HepG2 (cell line): ENCODE results near the gene EFCAB13. TPM values are rescaled to one million over a fixed set of nuclear protein-coding genes. Genes with fewer than 3 reads are reported as not detected.

Experiments
- BRCA1 ChIP-seq: sonication (generic); formaldehyde crosslinking; IDR thresholded peaks from 2 replicates; pipeline ENCODE4 v1.4.0; 2020; ENCODE audit warnings: missing genetic modification reagents
- DR1 ChIP-seq: sonication (generic); formaldehyde crosslinking; IDR thresholded peaks from 2 replicates; pipeline ENCODE4 v1.8.0; 2021; ENCODE audit warnings: mild to moderate bottlenecking, missing genetic modification reagents, inconsistent platforms
- KMT2A ChIP-seq: sonication (generic); formaldehyde crosslinking; IDR thresholded peaks from 2 replicates; pipeline ENCODE4 v1.4.0; 2020; ENCODE audit warnings: missing genetic modification reagents
- PTBP1 ChIP-seq: fragments of 200-400 bp; formaldehyde crosslinking; IDR thresholded peaks from 2 replicates; pipeline ENCODE4 v1.6.1; 2018; ENCODE audit warnings: low read length, low read depth; ENCODE audit not compliant: poor library complexity, severe bottlenecking
- ZBTB7B ChIP-seq: sonication (generic); formaldehyde crosslinking; IDR thresholded peaks from 2 replicates; pipeline ENCODE4 v1.4.0; 2020; ENCODE audit warnings: missing genetic modification reagents
- ZNF343 ChIP-seq: sonication (generic); formaldehyde crosslinking; IDR thresholded peaks from 2 replicates; pipeline ENCODE4 v1.4.0; 2020; ENCODE audit warnings: mild to moderate bottlenecking, missing genetic modification reagents
- ZNF510 ChIP-seq: sonication (generic); formaldehyde crosslinking; IDR thresholded peaks from 2 replicates; pipeline ENCODE4 v1.4.0; 2020; ENCODE audit warnings: low read depth, mild to moderate bottlenecking, missing genetic modification reagents
- ZNF597 ChIP-seq: sonication (generic); formaldehyde crosslinking; IDR thresholded peaks from 2 replicates; pipeline ENCODE4 v1.5.0; 2020; ENCODE audit warnings: missing genetic modification reagents
- polyA plus RNA-seq, 8 experiments: library from polyadenylated mRNA; depleted of rRNA in 3 of 8; stranded (reverse) in 7 of 8; unstranded in 1 of 8; fragments of >200 nt; fragmentation: Illumina TruSeq in 4 of 8; extraction: Trizol in 4 of 8; gene quantifications; 2 replicates each; pipeline versions ENCODE4 v1.2.1 to v1.2.3, GENCODE V29; 2011 to 2016; ENCODE audit warnings: low read depth in 4 of 8, missing spikeins in 1 of 8, mixed read lengths in 1 of 8; ENCODE audit not compliant: insufficient read depth in 1 of 8
- total RNA-seq, 5 experiments: library from RNA; depleted of rRNA; stranded (reverse); fragments of >200 nt; fragmentation: Illumina TruSeq; extraction: Trizol; gene quantifications; 2 replicates each; pipeline ENCODE4 v1.2.3, GENCODE V29; 2016; ENCODE audit warnings: low read depth in 1 of 5
- TF ChIP-seq, protein P1 (sequence below): sonication (generic); formaldehyde crosslinking; IDR thresholded peaks from 2 replicates; pipeline ENCODE4 v1.4.0; 2020; ENCODE audit warnings: missing genetic modification reagents
- TF ChIP-seq, protein P2 (sequence below): sonication (generic); formaldehyde crosslinking; IDR thresholded peaks from 2 replicates; pipeline ENCODE4 v1.4.0; 2020; ENCODE audit warnings: missing genetic modification reagents

Gene EFCAB13
- total and polyA plus RNA-seq, 2 of the 13 experiments (the other 11 are each of a cell fraction or from before 2014, with no cell fraction given), result 0.22 to 0.71 TPM

DNA sequence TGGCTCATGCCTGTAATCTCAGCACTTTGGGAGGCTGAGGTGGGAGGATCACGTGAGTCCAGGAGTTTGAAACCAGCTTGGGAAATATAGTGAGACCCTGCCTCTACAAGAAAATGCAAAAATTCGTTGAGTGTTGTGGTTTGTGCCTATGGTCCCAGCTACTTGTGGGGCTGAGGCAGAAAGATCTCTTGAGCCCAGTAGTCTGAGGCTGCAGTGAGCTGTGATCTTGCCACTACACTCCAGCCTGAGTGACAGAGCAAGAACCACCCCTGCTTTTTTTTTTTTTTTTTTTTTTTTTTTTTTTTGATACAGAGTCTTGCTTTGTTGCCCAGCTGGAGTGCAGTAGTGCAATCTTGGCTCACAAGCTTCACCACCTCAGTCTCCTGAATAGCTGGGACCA lies 36.1 kb upstream of the EFCAB13 start (continued):
- TF ChIP-seq, protein P1, sequence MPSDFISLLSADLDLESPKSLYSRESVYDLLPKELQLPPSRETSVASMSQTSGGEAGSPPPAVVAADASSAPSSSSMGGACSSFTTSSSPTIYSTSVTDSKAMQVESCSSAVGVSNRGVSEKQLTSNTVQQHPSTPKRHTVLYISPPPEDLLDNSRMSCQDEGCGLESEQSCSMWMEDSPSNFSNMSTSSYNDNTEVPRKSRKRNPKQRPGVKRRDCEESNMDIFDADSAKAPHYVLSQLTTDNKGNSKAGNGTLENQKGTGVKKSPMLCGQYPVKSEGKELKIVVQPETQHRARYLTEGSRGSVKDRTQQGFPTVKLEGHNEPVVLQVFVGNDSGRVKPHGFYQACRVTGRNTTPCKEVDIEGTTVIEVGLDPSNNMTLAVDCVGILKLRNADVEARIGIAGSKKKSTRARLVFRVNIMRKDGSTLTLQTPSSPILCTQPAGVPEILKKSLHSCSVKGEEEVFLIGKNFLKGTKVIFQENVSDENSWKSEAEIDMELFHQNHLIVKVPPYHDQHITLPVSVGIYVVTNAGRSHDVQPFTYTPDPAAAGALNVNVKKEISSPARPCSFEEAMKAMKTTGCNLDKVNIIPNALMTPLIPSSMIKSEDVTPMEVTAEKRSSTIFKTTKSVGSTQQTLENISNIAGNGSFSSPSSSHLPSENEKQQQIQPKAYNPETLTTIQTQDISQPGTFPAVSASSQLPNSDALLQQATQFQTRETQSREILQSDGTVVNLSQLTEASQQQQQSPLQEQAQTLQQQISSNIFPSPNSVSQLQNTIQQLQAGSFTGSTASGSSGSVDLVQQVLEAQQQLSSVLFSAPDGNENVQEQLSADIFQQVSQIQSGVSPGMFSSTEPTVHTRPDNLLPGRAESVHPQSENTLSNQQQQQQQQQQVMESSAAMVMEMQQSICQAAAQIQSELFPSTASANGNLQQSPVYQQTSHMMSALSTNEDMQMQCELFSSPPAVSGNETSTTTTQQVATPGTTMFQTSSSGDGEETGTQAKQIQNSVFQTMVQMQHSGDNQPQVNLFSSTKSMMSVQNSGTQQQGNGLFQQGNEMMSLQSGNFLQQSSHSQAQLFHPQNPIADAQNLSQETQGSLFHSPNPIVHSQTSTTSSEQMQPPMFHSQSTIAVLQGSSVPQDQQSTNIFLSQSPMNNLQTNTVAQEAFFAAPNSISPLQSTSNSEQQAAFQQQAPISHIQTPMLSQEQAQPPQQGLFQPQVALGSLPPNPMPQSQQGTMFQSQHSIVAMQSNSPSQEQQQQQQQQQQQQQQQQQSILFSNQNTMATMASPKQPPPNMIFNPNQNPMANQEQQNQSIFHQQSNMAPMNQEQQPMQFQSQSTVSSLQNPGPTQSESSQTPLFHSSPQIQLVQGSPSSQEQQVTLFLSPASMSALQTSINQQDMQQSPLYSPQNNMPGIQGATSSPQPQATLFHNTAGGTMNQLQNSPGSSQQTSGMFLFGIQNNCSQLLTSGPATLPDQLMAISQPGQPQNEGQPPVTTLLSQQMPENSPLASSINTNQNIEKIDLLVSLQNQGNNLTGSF (CRISPR knock-in tag), result no peak
- TF ChIP-seq KMT2A (CRISPR knock-in tag), result no peak
- no peak for TF ChIP-seq BRCA1 (CRISPR knock-in tag)
- TF ChIP-seq, protein P2, sequence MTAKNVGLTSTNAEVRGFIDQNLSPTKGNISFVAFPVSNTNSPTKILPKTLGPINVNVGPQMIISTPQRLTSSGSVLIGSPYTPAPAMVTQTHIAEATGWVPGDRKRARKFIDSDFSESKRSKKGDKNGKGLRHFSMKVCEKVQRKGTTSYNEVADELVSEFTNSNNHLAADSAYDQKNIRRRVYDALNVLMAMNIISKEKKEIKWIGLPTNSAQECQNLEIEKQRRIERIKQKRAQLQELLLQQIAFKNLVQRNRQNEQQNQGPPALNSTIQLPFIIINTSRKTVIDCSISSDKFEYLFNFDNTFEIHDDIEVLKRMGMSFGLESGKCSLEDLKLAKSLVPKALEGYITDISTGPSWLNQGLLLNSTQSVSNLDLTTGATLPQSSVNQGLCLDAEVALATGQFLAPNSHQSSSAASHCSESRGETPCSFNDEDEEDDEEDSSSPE, result no peak
- TF ChIP-seq ZNF343 (CRISPR knock-in tag), result no peak
- TF ChIP-seq PTBP1, result no peak
- no peak for TF ChIP-seq DR1 (CRISPR knock-in tag)
- no peak for TF ChIP-seq ZNF510
- TF ChIP-seq ZBTB7B (CRISPR knock-in tag), result no peak
- no peak for TF ChIP-seq ZNF597 (CRISPR knock-in tag)
